ENCODE data around the gene CCDC157. TPM values are rescaled to one million over a fixed set of nuclear protein-coding genes. Genes with fewer than 3 reads are reported as not detected.

Gene CCDC157
- total RNA-seq, 2 experiments from 2014 or later, result 2.2 to 2.4 TPM

DNA sequence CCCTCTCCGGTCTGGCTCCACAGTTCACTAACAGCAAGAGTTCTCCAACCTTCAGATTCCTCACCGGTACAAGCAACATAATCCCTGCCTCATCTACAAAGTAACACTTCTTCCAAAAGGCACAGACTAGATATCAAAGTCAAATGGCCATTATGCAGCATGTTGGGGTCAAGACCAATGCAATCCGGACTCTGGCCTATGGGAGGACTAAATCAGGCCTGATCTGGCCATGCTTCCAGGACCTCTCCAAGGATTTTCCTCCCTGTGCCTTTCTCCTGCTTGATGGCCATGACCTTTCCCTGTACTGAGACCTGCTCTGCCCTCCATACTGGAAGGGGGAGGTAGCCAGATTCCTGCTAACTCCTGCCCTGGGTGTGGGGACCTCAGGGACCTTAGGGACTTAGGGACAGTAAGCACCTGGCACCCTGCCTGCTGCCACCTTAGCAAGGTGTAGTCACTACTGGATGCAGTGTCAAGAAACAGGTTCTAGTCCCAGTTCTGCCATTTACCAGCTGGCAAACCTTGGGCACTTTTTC lies 36.7 kb upstream of the CCDC157 start:
- CTCF ChIA-PET, result interaction anchor here (0.7 to 1.0 kb wide), 3 partner anchors 12 to 32 kb away, joined by 3 to 6 read pairs (median 4); no protein-coding TSS in a partner anchor
- Mint-ChIP-seq H3K4me1 (ENCODE audit: low read depth) (peaks cover 84% of the 10 kb centered on the region), H3K27me3 (no peaks in the 10 kb centered on the region), H3K36me3 (ENCODE audit: low read depth) (peaks cover 18% of the 10 kb centered on the region), H3K9me3 (no peaks in the 10 kb centered on the region), H3K4me3 (no peak overlapping the region), H3K27ac (peak overlapping the region; percentile 76)
- TF ChIP-seq CTCF (IDR thresholded peaks at IDR 0.05), result no peak
- no peak for DNase-seq
- POLR2A ChIA-PET, result interaction anchor here (1.1 to 2.1 kb wide), 2 partner anchors 8 to 37 kb away, joined by 3 to 4 read pairs; no protein-coding TSS in a partner anchor
- ATAC-seq, result no peak
- intact Hi-C loops (cut with micrococcal nuclease), result no loop called here

- TF ChIP-seq CTCF (IDR thresholded peaks at IDR 0.05), result no peak
- CTCF ChIA-PET, result interaction anchor here (1.8 kb wide), 2 partner anchors 22 to 66 kb away, joined by 4 to 6 read pairs; no protein-coding TSS in a partner anchor
- DNase-seq (no peak), ATAC-seq (no peak)
- intact Hi-C loops (cut with micrococcal nuclease), result no loop called here
- H3K27ac Mint-ChIP-seq, result peak overlapping the region; percentile 26
- POLR2A ChIA-PET, result interaction anchor here (0.8 to 8.5 kb wide), 4 partner anchors 8 to 58 kb away, joined by 3 to 68 read pairs (median 4); partner anchors contain the start of gene CASTOR1
- no peaks in the 10 kb centered on the region for H3K27me3 Mint-ChIP-seq
- no peaks in the 10 kb centered on the region for H3K9me3 Mint-ChIP-seq
- peaks cover 78% of the 10 kb centered on the region for H3K4me1 Mint-ChIP-seq (ENCODE audit: low read depth)
- H3K4me3 Mint-ChIP-seq, result no peak overlapping the region
- H3K36me3 Mint-ChIP-seq (ENCODE audit: low read depth), result peaks cover 14% of the 10 kb centered on the region
Observed at GRCh38 chr22:30321461-30321860, 35.3 kb upstream of the CCDC157 start.

DNA sequence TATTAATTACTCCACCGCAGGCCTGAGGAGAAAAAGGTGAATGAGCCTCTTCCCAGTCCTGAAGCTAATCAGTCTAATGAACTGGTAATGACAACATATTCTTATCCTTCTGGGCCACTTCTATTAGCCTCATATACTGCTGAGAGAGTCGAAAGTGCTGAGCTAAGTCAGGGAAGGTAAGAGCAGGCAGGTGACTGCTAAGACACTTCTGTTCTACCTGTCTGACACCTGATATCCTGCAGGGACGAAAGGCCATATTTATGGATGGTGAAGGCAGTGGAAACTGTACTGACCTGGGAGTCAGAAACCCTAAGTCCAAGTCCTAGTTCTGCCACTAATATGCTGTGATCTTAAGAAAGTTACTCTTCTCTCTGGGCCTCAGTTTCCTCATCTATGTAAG lies 33.6 kb upstream of the CCDC157 start:
- no peak for DNase-seq
- intact Hi-C loops (cut with micrococcal nuclease), result no loop called here
- Mint-ChIP-seq H3K9me3 (no peaks in the 10 kb centered on the region), H3K27me3 (no peaks in the 10 kb centered on the region), H3K4me3 (no peak overlapping the region), H3K4me1 (ENCODE audit: low read depth) (peaks cover 72% of the 10 kb centered on the region), H3K36me3 (ENCODE audit: low read depth) (peaks cover 11% of the 10 kb centered on the region), H3K27ac (peak overlapping the region; percentile 49)
- ATAC-seq, result no peak
- ChIA-PET CTCF (interaction anchor here (1.5 to 8.3 kb wide), 5 partner anchors 9 to 33 kb away, joined by 4 to 98 read pairs (median 5); partner anchors contain the start of gene CASTOR1), POLR2A (interaction anchor here (0.9 to 8.5 kb wide), 6 partner anchors 10 to 101 kb away, joined by 3 to 68 read pairs (median 5); no protein-coding TSS in a partner anchor)
- TF ChIP-seq CTCF (IDR thresholded peaks at IDR 0.05), result no peak

GRCh38 chr22:30324014-30324730 lies 32.6 kb upstream of the CCDC157 start:
- peaks cover 62% of the 10 kb centered on the region for H3K4me1 Mint-ChIP-seq (ENCODE audit: low read depth)
- intact Hi-C loops (cut with micrococcal nuclease), result loop anchor here (2.0 kb wide), 1 partner anchor 13 kb away; no protein-coding TSS in a partner anchor
- H3K27ac Mint-ChIP-seq, result peak overlapping the region; percentile 81
- H3K9me3 Mint-ChIP-seq, result no peaks in the 10 kb centered on the region
- peaks cover 12% of the 10 kb centered on the region for H3K36me3 Mint-ChIP-seq (ENCODE audit: low read depth)
- TF ChIP-seq CTCF (IDR thresholded peaks at IDR 0.05), result no peak
- ChIA-PET POLR2A (interaction anchor here (0.7 to 8.5 kb wide), 9 partner anchors 11 to 66 kb away, joined by 3 to 68 read pairs (median 4); partner anchors contain the start of gene CASTOR1), CTCF (interaction anchor here (0.9 to 8.3 kb wide), 5 partner anchors 10 to 236 kb away, joined by 3 to 98 read pairs (median 4); partner anchors contain the start of gene CASTOR1)
- H3K4me3 Mint-ChIP-seq, result peak overlapping the region; percentile 81
- no peaks in the 10 kb centered on the region for H3K27me3 Mint-ChIP-seq
- peak; percentile 40 for ATAC-seq
- peak; percentile 79 for DNase-seq

All from activated CD8-positive, alpha-beta T cell treated with anti-CD3 and anti-CD28 coated beads for 36 hours (primary cell).